HepG2 (cell line): ENCODE results near the gene OSER1. TPM values are rescaled to one million over a fixed set of nuclear protein-coding genes. Genes with fewer than 3 reads are reported as not detected.

Source experiments
- EZH2 ChIP-seq: conservative IDR thresholded peaks from 2 replicates; pipeline ENCODE4 v1.6.1; 2012; ENCODE audit warnings: mild to moderate bottlenecking, low read depth, low read length, moderate library complexity
- GLI4 ChIP-seq: sonication (generic); formaldehyde crosslinking; IDR thresholded peaks from 2 replicates; pipeline ENCODE4 v1.5.1; 2020; ENCODE audit warnings: missing genetic modification reagents, mild to moderate bottlenecking, moderate library complexity, borderline replicate concordance
- HNRNPL ChIP-seq: fragments of 200-400 bp; formaldehyde crosslinking; IDR thresholded peaks from 2 replicates; pipeline ENCODE4 v1.6.1; 2017; ENCODE audit warnings: mild to moderate bottlenecking, low read depth, low read length
- IKZF4 ChIP-seq: sonication (generic); formaldehyde crosslinking; IDR thresholded peaks from 2 replicates; pipeline ENCODE4 v1.5.1; 2020; ENCODE audit warnings: borderline replicate concordance, mild to moderate bottlenecking, low read depth, missing genetic modification reagents; ENCODE audit errors: not compliant biosample characterization
- SP1 ChIP-seq, 2 experiments: fragments of 450-650 bp in 1 of 2; sonication (generic) in 1 of 2; formaldehyde crosslinking in 1 of 2; IDR thresholded peaks; 2 replicates each; pipeline versions ENCODE4 v1.4.0 to v1.6.1; 2016 to 2020; ENCODE audit warnings: missing genetic modification reagents in 1 of 2
- ZNF121 ChIP-seq: sonication (generic); formaldehyde crosslinking; IDR thresholded peaks from 2 replicates; pipeline ENCODE4 v1.5.0; 2020; ENCODE audit warnings: mild to moderate bottlenecking, missing genetic modification reagents
- ZNF615 ChIP-seq: sonication (generic); formaldehyde crosslinking; IDR thresholded peaks from 2 replicates; pipeline ENCODE4 v1.5.0; 2020; ENCODE audit warnings: mild to moderate bottlenecking, missing genetic modification reagents, borderline replicate concordance
- polyA plus RNA-seq, 8 experiments: library from polyadenylated mRNA; depleted of rRNA in 3 of 8; stranded (reverse) in 7 of 8; unstranded in 1 of 8; fragments of >200 nt; fragmentation: Illumina TruSeq in 4 of 8; extraction: Trizol in 4 of 8; gene quantifications; 2 replicates each; pipeline versions ENCODE4 v1.2.1 to v1.2.3, GENCODE V29; 2011 to 2016; ENCODE audit warnings: low read depth in 4 of 8, missing spikeins in 1 of 8, mixed read lengths in 1 of 8; ENCODE audit not compliant: insufficient read depth in 1 of 8
- total RNA-seq, 5 experiments: library from RNA; depleted of rRNA; stranded (reverse); fragments of >200 nt; fragmentation: Illumina TruSeq; extraction: Trizol; gene quantifications; 2 replicates each; pipeline ENCODE4 v1.2.3, GENCODE V29; 2016; ENCODE audit warnings: low read depth in 1 of 5
- TF ChIP-seq, protein P1 (sequence below): sonication (generic); formaldehyde crosslinking; IDR thresholded peaks from one replicate; pipeline ENCODE4 v1.5.1; 2020; ENCODE audit warnings: mild to moderate bottlenecking, missing genetic modification reagents; ENCODE audit errors: not compliant biosample characterization
- TF ChIP-seq, protein P2 (sequence below): sonication (generic); formaldehyde crosslinking; IDR thresholded peaks from 2 replicates; pipeline ENCODE4 v1.5.0; 2020; ENCODE audit warnings: missing genetic modification reagents, mild to moderate bottlenecking, borderline replicate concordance
- TF ChIP-seq, protein P3 (sequence below): sonication (generic); formaldehyde crosslinking; IDR thresholded peaks from 2 replicates; pipeline ENCODE4 v1.8.1; 2022; ENCODE audit warnings: low read depth, mild to moderate bottlenecking, missing genetic modification reagents
- TF ChIP-seq, protein P4 (sequence below): sonication (generic); formaldehyde crosslinking; IDR thresholded peaks from 2 replicates; pipeline ENCODE4 v1.5.0; 2020; ENCODE audit warnings: mild to moderate bottlenecking, missing genetic modification reagents, borderline replicate concordance
- TF ChIP-seq, protein P5 (sequence below): sonication (generic); formaldehyde crosslinking; IDR thresholded peaks from 2 replicates; pipeline ENCODE4 v1.5.0; 2020; ENCODE audit warnings: missing genetic modification reagents

Gene OSER1
- total and polyA plus RNA-seq, 2 of the 13 experiments (the other 11 are each of a cell fraction or from before 2014, with no cell fraction given) = 71.2 to 71.5 TPM

DNA sequence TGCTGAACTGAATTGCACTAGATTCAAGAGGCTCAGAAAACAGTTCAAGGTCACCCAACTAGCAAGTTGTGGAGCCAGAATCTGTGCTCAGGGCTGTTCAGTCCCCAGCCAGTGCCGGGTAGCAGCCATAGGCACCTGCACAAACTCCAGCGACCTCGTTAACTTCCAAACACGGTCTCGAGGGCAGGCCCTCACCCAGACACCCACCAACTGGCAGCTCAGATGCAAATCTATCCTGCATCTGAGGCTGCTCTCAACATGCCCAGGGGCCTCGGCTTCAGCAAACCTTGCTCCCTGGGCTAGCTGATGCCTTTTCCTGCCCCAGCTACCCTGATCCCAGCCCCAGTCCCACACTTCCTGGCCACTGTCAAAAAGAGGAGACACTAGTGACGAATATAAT lies 27.3 kb downstream of the OSER1 start (continued):
- TF ChIP-seq, protein P1, sequence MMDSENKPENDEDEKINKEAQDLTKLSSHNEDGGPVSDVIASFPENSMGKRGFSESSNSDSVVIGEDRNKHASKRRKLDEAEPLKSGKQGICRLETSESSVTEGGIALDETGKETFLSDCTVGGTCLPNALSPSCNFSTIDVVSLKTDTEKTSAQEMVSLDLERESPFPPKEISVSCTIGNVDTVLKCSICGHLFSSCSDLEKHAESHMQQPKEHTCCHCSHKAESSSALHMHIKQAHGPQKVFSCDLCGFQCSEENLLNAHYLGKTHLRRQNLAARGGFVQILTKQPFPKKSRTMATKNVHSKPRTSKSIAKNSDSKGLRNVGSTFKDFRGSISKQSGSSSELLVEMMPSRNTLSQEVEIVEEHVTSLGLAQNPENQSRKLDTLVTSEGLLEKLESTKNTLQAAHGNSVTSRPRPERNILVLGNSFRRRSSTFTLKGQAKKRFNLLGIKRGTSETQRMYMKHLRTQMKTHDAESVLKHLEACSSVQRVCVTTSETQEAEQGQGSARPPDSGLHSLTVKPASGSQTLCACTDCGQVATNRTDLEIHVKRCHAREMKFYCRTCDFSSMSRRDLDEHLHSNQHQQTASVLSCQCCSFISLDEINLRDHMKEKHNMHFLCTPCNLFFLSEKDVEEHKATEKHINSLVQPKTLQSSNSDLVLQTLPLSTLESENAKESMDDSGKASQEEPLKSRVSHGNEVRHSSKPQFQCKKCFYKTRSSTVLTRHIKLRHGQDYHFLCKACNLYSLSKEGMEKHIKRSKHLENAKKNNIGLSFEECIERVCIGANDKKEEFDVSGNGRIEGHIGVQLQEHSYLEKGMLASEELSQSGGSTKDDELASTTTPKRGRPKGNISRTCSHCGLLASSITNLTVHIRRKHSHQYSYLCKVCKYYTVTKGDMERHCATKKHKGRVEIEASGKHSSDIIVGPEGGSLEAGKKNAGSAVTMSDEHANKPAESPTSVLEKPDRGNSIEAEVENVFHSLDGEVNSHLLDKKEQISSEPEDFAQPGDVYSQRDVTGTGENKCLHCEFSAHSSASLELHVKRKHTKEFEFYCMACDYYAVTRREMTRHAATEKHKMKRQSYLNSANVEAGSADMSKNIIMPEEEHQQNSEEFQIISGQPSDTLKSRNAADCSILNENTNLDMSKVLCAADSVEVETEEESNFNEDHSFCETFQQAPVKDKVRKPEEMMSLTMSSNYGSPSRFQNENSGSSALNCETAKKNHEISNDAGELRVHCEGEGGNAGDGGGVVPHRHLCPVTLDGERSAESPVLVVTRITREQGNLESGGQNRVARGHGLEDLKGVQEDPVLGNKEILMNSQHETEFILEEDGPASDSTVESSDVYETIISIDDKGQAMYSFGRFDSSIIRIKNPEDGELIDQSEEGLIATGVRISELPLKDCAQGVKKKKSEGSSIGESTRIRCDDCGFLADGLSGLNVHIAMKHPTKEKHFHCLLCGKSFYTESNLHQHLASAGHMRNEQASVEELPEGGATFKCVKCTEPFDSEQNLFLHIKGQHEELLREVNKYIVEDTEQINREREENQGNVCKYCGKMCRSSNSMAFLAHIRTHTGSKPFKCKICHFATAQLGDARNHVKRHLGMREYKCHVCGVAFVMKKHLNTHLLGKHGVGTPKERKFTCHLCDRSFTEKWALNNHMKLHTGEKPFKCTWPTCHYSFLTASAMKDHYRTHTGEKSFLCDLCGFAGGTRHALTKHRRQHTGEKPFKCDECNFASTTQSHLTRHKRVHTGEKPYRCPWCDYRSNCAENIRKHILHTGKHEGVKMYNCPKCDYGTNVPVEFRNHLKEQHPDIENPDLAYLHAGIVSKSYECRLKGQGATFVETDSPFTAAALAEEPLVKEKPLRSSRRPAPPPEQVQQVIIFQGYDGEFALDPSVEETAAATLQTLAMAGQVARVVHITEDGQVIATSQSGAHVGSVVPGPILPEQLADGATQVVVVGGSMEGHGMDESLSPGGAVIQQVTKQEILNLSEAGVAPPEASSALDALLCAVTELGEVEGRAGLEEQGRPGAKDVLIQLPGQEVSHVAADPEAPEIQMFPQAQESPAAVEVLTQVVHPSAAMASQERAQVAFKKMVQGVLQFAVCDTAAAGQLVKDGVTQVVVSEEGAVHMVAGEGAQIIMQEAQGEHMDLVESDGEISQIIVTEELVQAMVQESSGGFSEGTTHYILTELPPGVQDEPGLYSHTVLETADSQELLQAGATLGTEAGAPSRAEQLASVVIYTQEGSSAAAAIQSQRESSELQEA (CRISPR knock-in tag) = no peak
- TF ChIP-seq HNRNPL (no peak), SP1 (IDR thresholded peaks at IDR 0.05) (no peak), SP1 (CRISPR knock-in tag; IDR thresholded peaks at IDR 0.05) (no peak), EZH2 (no peak), ZNF615 (CRISPR knock-in tag) (no peak), GLI4 (no peak), ZNF121 (CRISPR knock-in tag) (no peak), IKZF4 (CRISPR knock-in tag) (no peak)
- TF ChIP-seq, protein P2, sequence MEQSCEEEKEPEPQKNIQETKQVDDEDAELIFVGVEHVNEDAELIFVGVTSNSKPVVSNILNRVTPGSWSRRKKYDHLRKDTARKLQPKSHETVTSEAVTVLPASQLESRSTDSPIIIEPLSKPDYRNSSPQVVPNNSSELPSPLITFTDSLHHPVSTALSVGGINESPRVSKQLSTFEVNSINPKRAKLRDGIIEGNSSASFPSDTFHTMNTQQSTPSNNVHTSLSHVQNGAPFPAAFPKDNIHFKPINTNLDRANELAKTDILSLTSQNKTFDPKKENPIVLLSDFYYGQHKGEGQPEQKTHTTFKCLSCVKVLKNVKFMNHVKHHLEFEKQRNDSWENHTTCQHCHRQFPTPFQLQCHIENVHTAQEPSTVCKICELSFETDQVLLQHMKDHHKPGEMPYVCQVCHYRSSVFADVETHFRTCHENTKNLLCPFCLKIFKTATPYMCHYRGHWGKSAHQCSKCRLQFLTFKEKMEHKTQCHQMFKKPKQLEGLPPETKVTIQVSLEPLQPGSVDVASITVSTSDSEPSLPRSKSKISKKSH (CRISPR knock-in tag) = no peak
- TF ChIP-seq, protein P3, sequence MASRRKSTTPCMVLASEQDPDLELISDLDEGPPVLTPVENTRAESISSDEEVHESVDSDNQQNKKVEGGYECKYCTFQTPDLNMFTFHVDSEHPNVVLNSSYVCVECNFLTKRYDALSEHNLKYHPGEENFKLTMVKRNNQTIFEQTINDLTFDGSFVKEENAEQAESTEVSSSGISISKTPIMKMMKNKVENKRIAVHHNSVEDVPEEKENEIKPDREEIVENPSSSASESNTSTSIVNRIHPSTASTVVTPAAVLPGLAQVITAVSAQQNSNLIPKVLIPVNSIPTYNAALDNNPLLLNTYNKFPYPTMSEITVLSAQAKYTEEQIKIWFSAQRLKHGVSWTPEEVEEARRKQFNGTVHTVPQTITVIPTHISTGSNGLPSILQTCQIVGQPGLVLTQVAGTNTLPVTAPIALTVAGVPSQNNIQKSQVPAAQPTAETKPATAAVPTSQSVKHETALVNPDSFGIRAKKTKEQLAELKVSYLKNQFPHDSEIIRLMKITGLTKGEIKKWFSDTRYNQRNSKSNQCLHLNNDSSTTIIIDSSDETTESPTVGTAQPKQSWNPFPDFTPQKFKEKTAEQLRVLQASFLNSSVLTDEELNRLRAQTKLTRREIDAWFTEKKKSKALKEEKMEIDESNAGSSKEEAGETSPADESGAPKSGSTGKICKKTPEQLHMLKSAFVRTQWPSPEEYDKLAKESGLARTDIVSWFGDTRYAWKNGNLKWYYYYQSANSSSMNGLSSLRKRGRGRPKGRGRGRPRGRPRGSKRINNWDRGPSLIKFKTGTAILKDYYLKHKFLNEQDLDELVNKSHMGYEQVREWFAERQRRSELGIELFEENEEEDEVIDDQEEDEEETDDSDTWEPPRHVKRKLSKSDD (CRISPR knock-in tag) = no peak
- TF ChIP-seq, protein P4, sequence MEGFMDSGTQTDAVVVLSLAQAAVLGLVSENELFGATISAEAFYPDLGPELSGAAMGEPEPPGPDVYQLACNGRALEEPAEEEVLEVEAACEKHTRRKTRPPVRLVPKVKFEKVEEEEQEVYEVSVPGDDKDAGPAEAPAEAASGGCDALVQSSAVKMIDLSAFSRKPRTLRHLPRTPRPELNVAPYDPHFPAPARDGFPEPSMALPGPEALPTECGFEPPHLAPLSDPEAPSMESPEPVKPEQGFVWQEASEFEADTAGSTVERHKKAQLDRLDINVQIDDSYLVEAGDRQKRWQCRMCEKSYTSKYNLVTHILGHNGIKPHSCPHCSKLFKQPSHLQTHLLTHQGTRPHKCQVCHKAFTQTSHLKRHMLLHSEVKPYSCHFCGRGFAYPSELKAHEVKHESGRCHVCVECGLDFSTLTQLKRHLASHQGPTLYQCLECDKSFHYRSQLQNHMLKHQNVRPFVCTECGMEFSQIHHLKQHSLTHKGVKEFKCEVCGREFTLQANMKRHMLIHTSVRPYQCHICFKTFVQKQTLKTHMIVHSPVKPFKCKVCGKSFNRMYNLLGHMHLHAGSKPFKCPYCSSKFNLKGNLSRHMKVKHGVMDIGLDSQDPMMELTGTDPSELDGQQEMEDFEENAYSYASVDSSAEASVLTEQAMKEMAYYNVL (CRISPR knock-in tag) = no peak
- TF ChIP-seq, protein P5, sequence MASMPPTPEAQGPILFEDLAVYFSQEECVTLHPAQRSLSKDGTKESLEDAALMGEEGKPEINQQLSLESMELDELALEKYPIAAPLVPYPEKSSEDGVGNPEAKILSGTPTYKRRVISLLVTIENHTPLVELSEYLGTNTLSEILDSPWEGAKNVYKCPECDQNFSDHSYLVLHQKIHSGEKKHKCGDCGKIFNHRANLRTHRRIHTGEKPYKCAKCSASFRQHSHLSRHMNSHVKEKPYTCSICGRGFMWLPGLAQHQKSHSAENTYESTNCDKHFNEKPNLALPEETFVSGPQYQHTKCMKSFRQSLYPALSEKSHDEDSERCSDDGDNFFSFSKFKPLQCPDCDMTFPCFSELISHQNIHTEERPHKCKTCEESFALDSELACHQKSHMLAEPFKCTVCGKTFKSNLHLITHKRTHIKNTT (CRISPR knock-in tag) = no peak
